GM21723 (cell line): ENCODE data around the gene ZNF770.
"Not testable (repeated sequence)": the region's sequence is repeated elsewhere in the genome, so short reads cannot be mapped to it uniquely, and the experiment has no call there.

Experiments used
- ATAC-seq: cut with Tn5 transposase; IDR thresholded peaks from one replicate; pipeline ENCODE4 v1.9.1; 2021; ENCODE audit warnings: mild to moderate bottlenecking, moderate library complexity; ENCODE audit not compliant: unreplicated experiment

Gene ZNF770

GRCh38 chr15:34984889-34985630 lies 3.0 kb downstream of the ZNF770 start:
- ATAC-seq: no peak

- no peak for ATAC-seq
These were observed 11.3 kb downstream of the ZNF770 start for GRCh38 chr15:34976743-34977142.

GRCh38 chr15:34976073-34976472 lies 12.0 kb downstream of the ZNF770 start:
- no peak for ATAC-seq

DNA sequence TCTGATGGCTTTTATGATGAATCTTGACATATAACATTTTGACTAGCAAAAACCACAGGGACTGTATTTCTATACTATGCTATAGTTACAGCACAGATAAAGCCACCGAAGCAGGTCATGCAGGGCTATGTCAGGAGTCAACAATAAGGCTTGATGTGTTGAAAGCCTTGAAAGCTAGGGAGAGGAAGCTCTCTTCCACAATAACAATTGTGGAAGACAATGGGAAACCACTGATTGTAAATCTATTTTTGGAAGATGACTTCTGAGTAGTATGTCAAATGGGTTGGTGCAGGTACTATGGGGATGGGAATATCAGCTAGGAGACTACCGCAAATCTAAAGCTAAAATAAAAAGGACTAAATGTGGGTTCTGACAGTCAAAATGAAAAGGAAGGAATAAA lies 14.6 kb downstream of the ZNF770 start:
- no peak for ATAC-seq

GRCh38 chr15:34970098-34970643 lies 17.9 kb downstream of the ZNF770 start:
- peak; percentile 1 for ATAC-seq

DNA sequence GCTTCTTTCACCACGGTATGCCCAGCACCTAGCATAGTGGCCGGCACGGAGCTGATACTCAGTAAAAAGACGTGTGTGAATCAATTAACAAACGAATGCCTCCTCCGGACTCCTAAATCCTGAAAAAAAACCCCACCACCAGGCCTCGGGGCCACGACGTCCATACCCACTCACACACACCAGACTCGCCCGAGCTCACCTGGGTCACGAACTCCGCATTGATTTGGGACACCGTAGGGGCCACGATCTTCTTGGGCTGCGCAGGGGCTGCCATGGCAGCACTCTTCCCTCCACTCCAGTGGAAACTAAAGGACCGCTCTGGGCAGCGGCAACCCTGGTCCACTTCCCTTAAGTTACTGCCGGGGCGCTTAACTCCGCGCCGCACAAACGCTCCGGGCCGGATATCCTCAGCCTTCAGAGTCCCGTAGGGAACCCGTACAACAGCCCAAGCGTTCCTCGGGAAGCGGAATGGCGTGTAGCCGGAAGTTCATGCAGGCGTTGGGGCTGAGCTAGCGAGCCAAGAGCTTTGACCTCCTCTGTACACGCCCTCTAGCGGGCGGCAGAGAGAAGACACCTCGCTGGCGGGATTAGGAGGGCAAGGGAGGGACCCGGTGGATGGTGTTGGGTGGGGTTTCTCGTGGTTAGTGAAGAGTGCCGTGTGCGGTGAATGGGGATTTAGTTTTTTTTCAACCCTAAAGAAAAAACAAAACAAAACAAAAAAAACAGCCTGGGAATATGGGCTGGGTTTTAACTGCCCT lies 18.6 kb downstream of the ZNF770 start, which contains the start of gene AQR:
Gene AQR (minus strand): TSS at position 403 of the 758 bp plus-strand sequence. CDS start 129 bp downstream, at position 274.
- peak; percentile 97 for ATAC-seq

DNA sequence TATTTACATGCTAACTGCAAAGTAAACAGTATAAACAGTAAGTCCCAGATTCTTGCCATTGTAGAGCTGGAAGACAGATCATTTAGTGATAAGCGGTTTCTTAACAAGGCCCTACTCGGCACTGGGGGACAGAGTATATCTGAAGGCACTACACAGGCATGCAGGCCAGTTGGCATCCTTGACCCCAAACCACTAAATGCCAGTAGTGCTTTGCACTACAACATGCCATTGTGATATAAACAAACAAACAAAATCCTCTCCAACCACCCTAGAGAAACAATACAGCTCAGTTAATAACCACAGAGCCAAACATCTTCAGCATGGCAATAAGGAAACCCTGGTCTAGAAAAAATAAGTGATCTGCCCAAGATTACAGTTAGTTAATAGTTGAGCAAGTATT lies 23.8 kb downstream of the ZNF770 start:
- ATAC-seq: no peak

GRCh38 chr15:34953851-34954250 lies 34.2 kb downstream of the ZNF770 start:
- no peak for ATAC-seq

GRCh38 chr15:34952481-34952880 lies 35.6 kb downstream of the ZNF770 start:
- no peak for ATAC-seq

DNA sequence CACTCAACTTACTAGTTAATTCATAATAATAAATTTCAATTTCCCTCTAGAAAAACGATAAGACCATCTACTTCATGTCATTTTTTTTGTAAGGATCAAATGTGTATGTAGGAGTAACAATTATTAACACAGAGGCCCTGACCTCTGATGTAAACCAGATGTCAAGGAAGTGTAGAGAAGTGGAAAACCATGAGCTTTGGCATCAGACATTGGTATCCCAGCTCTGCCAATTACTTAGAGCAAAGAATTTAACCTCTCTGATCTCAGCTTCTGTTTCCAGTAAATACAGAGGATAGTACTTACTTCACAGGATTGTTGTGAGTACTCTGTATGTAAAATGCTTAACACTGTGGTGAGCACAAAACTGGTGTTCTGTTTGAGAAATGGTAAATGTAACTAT lies 36.1 kb downstream of the ZNF770 start:
- no peak for ATAC-seq

GRCh38 chr15:34944936-34945335 lies 43.2 kb downstream of the ZNF770 start:
- ATAC-seq: no peak

DNA sequence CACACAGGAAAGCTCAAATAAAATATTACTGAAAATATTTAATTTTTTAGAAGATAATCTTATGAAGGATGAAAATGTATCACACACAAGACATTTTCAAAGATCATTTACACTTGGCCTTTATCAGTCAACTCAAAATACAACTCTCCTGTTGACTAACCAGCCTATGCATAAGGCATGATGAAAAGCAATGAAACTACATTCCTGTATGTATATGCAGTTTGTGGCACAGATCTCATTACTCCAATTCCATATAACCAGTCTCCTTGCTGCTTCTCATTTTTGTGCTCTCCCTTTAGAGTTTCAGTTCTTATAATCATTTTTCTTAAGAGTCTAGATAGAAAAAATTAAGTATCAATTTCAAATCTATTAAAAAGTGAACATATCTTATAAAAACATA lies 44.4 kb downstream of the ZNF770 start:
- no peak for ATAC-seq

- not testable (repeated sequence) for ATAC-seq
These were observed 44.8 kb downstream of the ZNF770 start for GRCh38 chr15:34943264-34943663.

- ATAC-seq: no peak
These were observed 45.7 kb downstream of the ZNF770 start for GRCh38 chr15:34942363-34942762.

- ATAC-seq: no peak
These were observed 46.3 kb downstream of the ZNF770 start for GRCh38 chr15:34941831-34942230.

DNA sequence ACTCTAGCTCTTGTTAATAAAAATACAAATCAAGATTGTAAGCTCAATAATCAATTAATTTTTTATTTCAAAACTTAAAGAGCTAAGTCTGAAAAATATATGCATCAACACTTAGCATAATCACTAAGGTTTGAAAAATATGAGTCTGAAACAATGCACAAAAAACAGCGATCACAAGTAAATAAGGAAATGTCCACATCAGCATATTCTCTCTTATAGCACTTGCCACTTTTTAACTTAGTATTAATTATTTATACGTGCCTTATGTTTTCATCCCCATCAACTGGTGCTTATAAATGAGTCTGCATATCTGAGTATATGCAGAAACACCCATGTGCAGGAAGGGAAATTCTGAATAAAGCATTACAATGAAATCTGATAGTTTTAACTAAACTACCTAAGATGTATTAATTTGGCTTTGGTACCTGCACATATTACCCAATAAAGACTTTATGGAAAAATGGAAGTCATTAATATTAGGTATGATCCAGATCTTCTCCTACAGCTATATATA lies 46.8 kb downstream of the ZNF770 start:
- ATAC-seq: no peak

- no peak for ATAC-seq
These were observed 54.6 kb downstream of the ZNF770 start for GRCh38 chr15:34933432-34933975.

GRCh38 chr15:34928349-34928748 lies 59.7 kb downstream of the ZNF770 start:
- ATAC-seq: not testable (repeated sequence)
